ENCODE data around the gene SLC22A15.

DNA sequence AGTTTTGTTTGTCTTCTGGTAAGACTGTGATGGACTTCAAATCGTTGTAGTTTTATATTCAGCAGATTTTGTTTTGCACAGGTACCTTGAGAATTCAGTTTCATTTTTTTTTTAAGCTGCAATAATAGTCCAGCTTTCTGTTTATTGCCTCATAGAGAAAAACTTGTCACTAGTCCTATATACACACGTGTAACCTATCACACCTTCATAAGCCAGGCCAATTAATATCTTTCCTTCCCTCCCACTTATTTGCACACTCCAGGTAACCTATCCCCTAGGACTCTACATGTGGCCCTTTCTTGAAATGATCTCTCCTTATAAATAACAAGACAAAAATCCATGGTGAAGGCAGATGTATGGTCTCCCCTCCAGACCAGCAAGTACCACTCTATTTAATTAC is 62.4 kb downstream of the SLC22A15 start:
- TF ChIP-seq CTCF (conservative IDR thresholded peaks at IDR 0.05; ENCODE audit: low read depth in 2 of 2): no peak
- TF ChIP-seq EZH2phosphoT487 (IDR thresholded peaks at IDR 0.05; ENCODE audit: unreplicated experiment): no peak
- no peak for TF ChIP-seq POLR2AphosphoS5 (IDR thresholded peaks at IDR 0.05; ENCODE audit: low read depth)
- no peak for TF ChIP-seq REST (IDR thresholded peaks at IDR 0.05; ENCODE audit: unreplicated experiment)
- no peak for TF ChIP-seq ZNF114 (CRISPR knock-in tag; IDR thresholded peaks at IDR 0.05)
- TF ChIP-seq JUNB (IDR thresholded peaks at IDR 0.05; ENCODE audit: unreplicated experiment): no peak
- no peak for TF ChIP-seq EZH2 (IDR thresholded peaks at IDR 0.05; ENCODE audit: low read depth, unreplicated experiment)
- no peak for TF ChIP-seq CREB1 (CRISPR knock-in tag; IDR thresholded peaks at IDR 0.05; ENCODE audit: low read depth)

Measured in GM23338 (cell line).